Cardiac muscle cell (in vitro differentiated cells and primary cell): ENCODE data around the gene GP1BA. TPM values are rescaled to one million over a fixed set of nuclear protein-coding genes. Genes with fewer than 3 reads are reported as not detected.
"Not testable (repeated sequence)": the region's sequence is repeated elsewhere in the genome, so short reads cannot be mapped to it uniquely, and the experiment has no call there.

ENCODE experiments used
- DNase-seq, 2 donors: peaks; one replicate each; pipeline versions ENCODE4 v3.0.0 to v3.0.0-alpha.2; 2010 to 2017; ENCODE audit warnings: low read depth in 1 of 2, low spot score in 1 of 2
- H3K27ac ChIP-seq: fragments of 200-600 bp; sonication (generic); 2 replicates; pipeline ENCODE4 v1.5.1; 2016
- H3K27me3 ChIP-seq: fragments of 200-600 bp; sonication (generic); 2 replicates; pipeline ENCODE4 v1.6.0; 2016; ENCODE audit warnings: control low read depth
- H3K36me3 ChIP-seq: fragments of 200-600 bp; sonication (generic); 2 replicates; pipeline ENCODE4 v1.5.1; 2016; ENCODE audit warnings: control low read depth
- H3K4me1 ChIP-seq: fragments of 200-600 bp; sonication (generic); 2 replicates; pipeline ENCODE4 v1.8.1; 2017; ENCODE audit warnings: low read depth, mild to moderate bottlenecking, mixed run types
- H3K4me3 ChIP-seq: fragments of 200-600 bp; sonication (generic); 2 replicates; pipeline ENCODE4 v1.5.1; 2016; ENCODE audit warnings: mild to moderate bottlenecking
- H3K9me3 ChIP-seq: fragments of 200-600 bp; sonication (generic); 2 replicates; pipeline ENCODE4 v1.5.1; 2017; ENCODE audit warnings: low read depth, mild to moderate bottlenecking, control low read depth
- polyA plus RNA-seq: library from polyadenylated mRNA; unstranded; fragments of >200 nt; fragmentation: Nextera tagmentation; extraction: Ambion mirVana; gene quantifications from 2 replicates; pipeline ENCODE4 v1.2.1, GENCODE V29; 2016
- total RNA-seq: library from RNA; depleted of rRNA; stranded (reverse); fragments of >200 nt; gene quantifications from 2 replicates; pipeline ENCODE4 v1.2.3, GENCODE V29; 2016
- TF ChIP-seq, protein P1 (sequence below): IDR thresholded peaks from 2 replicates; pipeline ENCODE4 v1.5.1; 2012; ENCODE audit warnings: low read depth, mild to moderate bottlenecking, low read length

Gene GP1BA
- total and polyA plus RNA-seq, 2 experiments from 2014 or later, result 0.61 TPM; not detected in 1

DNA sequence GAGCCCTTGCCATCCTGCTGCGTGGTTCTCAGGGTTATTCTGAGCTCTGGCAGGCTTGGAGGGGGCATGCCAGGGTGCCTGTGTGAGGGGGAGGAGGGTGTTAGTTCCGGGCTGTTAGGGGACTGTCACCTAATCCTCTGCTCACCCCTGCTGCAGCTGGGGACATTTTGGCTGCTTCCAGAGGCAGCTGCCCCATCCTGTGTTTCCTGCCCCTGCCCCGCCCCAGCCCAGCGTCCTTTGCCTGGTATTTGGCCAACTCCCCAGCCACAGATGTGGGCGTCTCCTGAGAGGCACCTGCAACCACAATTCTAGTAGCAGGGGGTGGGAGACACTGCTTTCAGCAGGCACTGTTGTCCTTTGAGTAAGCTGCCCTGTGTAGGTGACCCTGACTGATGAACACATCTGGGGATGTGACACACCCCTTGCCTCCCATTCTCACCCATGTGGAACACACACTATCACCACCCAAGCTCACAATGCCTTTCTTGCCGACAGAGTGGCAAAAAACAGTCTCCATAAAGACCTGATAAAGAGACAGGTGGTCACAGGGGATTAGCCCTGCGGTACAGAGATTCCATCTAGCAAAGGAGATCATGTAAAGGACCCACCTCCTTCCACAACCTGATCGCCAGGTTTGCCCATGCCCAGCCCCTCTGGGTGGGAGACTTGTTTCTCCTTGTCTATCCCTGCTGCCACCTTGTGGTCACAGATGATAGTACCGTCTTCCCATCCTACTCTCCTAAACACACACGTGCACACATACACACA, 28.8 kb upstream of the GP1BA start, which contains the start of gene CHRNE:
CHRNE (minus strand) TSS at position 48 of the 768 bp plus-strand sequence; CDS start at position 13, 35 bp downstream.
- Histone ChIP-seq H3K36me3 (no peaks in the 10 kb centered on the region), H3K9me3 (no peaks in the 10 kb centered on the region), H3K4me1 (peaks cover 5% of the 10 kb centered on the region), H3K4me3 (no peak within 1 kb of the TSS), H3K27ac (no peak within 1 kb of the TSS), H3K27me3 (no peaks in the 10 kb centered on the region)
- TF ChIP-seq, protein P1, sequence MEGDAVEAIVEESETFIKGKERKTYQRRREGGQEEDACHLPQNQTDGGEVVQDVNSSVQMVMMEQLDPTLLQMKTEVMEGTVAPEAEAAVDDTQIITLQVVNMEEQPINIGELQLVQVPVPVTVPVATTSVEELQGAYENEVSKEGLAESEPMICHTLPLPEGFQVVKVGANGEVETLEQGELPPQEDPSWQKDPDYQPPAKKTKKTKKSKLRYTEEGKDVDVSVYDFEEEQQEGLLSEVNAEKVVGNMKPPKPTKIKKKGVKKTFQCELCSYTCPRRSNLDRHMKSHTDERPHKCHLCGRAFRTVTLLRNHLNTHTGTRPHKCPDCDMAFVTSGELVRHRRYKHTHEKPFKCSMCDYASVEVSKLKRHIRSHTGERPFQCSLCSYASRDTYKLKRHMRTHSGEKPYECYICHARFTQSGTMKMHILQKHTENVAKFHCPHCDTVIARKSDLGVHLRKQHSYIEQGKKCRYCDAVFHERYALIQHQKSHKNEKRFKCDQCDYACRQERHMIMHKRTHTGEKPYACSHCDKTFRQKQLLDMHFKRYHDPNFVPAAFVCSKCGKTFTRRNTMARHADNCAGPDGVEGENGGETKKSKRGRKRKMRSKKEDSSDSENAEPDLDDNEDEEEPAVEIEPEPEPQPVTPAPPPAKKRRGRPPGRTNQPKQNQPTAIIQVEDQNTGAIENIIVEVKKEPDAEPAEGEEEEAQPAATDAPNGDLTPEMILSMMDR, result peak; percentile 72
- peak; percentile 81 to 84 for DNase-seq

DNA sequence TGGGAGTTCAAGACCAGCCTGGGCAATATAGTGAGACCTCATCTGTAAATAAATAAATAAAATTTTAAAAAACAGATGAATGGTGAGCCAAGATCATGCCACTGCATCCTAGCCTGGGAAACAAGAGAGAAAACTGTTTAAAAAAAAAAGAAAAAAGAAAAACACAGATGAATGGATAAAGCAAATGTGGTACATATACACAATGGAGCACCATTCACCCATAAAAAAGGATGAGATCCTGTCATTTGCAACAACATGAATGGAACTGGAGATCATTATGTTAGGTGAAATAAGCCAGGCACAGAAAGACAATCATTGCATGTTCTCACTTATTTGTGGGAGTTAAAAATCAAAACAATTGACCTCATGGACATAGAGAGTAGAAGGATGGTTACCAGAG, 25.4 kb upstream of the GP1BA start:
- H3K36me3 ChIP-seq, H3K4me1 ChIP-seq, H3K9me3 ChIP-seq, H3K4me3 ChIP-seq, H3K27ac ChIP-seq, DNase-seq, H3K27me3 ChIP-seq: not testable (repeated sequence)

DNA sequence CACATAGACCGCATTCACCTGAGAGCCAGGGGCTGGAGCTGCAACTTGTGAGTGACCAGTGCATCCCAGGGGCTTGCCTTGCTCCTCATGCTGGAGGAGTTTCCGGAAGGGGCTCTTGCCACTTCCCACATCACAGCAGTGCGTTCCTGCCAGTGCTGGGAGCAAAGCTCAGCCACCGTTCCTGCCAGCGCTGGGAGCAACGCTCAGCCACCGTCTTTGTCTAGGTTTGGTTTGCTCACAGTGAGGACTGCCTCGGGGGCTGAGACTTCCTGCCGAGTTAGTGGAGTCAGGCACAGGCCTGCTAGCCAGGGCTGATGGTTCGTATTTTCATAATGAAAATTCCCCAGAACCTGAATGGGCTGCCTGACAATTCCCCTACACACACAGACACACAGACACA, 23.8 kb upstream of the GP1BA start:
- Histone ChIP-seq H3K27ac (no peak overlapping the region), H3K4me3 (no peak overlapping the region), H3K27me3 (no peaks in the 10 kb centered on the region), H3K36me3 (no peaks in the 10 kb centered on the region), H3K4me1 (no peaks in the 10 kb centered on the region), H3K9me3 (no peaks in the 10 kb centered on the region)
- no peak for DNase-seq
- TF ChIP-seq, protein P1, result no peak

DNA sequence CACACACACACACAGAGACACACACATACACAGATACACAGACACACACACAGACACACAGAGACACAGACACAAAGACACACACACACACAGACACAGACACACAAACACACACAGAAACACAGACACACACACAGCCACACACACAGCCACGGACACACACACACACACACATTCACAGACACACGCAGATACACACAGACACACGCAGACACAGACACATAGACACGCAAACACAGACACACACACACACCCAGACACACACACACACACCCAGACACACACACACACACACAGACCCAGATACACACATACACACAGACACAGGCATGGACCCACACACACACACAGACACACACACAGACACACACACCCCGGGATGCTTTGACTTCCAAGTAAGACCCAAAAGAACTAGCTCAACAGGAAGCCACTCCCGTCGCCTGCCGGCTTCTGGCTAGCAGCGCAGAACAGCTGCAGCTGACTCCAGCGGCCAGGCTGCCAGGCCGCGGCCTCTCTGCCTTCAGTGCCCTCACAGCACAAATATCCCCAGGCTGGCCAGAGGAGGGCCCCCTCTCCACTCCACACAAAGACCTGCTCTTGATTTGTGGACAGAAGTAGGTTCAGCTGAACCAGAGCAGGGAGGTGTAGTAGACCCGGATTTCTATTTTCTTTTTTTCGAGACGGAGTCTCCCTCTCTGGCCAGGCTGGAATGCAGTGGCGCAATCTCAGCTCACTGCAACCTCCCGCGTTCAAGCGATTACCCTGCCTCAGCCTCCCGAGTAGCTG, 23.2 kb upstream of the GP1BA start:
- H3K27ac ChIP-seq, result peak overlapping the region; percentile 24

DNA sequence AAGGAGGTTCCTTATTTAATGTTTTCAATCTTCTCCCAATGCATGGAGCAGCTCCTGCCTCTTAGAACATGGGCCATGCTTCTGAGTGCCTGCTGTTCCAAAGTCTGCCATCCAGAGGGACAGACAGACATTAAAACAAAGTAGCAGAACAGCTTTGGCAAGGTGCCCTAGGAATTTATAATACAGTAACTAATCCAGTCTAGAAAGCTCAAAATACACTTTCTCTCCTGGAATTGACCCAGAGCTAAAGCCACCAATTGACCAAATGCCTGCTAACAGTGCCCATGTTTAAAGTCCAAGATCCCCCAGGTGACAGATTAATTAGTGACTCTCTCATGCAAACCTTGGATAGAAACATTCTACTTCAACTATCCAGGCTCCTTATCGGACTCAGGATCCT, 18.1 kb upstream of the GP1BA start:
- no peak overlapping the region for H3K27ac ChIP-seq

More for the DNA sequence above, 23.2 kb upstream of the GP1BA start:
- H3K4me3 ChIP-seq, result no peak overlapping the region
- H3K9me3 ChIP-seq, result no peaks in the 10 kb centered on the region
- H3K36me3 ChIP-seq, result no peaks in the 10 kb centered on the region
- no peaks in the 10 kb centered on the region for H3K4me1 ChIP-seq
- peak; percentile 91 to 98 for DNase-seq
- TF ChIP-seq, protein P1, result peak; percentile 88
- H3K27me3 ChIP-seq, result no peaks in the 10 kb centered on the region

DNA sequence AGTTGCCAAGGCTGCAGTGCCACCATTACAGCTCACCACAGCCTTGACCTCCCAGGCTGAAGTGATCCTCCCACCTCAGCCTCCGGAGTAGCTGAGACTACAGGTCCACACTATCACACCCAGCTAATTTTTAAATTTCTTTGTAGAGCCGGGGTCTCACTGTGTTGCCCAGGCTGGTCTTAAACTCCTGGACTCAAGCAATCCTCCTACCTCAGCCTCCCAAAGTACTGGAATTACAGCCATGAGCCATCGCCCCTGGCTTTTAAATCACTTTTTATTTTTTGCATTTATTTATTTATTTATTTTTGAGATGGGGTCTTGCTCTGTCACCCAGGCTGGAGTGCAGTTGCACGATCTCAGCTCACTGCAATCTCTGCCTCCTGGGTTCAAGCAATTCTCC, 17.5 kb upstream of the GP1BA start:
- not testable (repeated sequence) for H3K4me3 ChIP-seq, H3K27me3 ChIP-seq, H3K27ac ChIP-seq, H3K9me3 ChIP-seq, H3K36me3 ChIP-seq, DNase-seq, H3K4me1 ChIP-seq

More for the DNA sequence above, 18.1 kb upstream of the GP1BA start:
- H3K4me3 ChIP-seq, result no peak overlapping the region
- no peaks in the 10 kb centered on the region for H3K9me3 ChIP-seq
- no peaks in the 10 kb centered on the region for H3K36me3 ChIP-seq
- H3K27me3 ChIP-seq, result no peaks in the 10 kb centered on the region
- TF ChIP-seq, protein P1, result no peak
- H3K4me1 ChIP-seq, result no peaks in the 10 kb centered on the region
- DNase-seq, result no peak
